ENCODE data around the gene OR2T5. TPM values are rescaled to one million over a fixed set of nuclear protein-coding genes. Genes with fewer than 3 reads are reported as not detected.
A peak's percentile ranks its signal among the peaks of the same experiment; 100 is the strongest.
"Not testable (repeated sequence)": the region's sequence is repeated elsewhere in the genome, so short reads cannot be mapped to it uniquely, and the experiment has no call there.

Gene OR2T5
- total RNA-seq, 1 donor from 2014 or later: not detected

DNA sequence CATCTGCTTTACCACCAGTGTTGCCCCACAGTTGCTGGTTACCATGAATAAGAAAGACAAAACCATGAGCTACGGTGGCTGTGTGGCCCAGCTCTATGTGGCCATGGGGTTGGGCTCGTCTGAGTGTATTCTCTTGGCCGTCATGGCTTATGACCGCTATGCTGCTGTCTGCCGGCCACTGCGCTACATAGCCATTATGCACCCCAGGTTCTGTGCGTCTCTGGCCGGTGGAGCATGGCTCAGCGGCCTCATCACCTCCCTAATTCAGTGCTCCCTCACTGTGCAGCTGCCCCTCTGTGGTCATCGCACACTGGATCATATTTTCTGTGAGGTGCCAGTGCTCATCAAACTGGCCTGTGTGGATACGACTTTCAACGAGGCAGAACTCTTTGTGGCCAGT, 33.5 kb downstream of the OR2T5 start:
- peaks cover 25% of the 10 kb centered on the region for H3K9me3 Mint-ChIP-seq (ENCODE audit: unreplicated experiment)
- H3K27ac Mint-ChIP-seq (ENCODE audit: unreplicated experiment): no peak overlapping the region
- TF ChIP-seq, protein P1, sequence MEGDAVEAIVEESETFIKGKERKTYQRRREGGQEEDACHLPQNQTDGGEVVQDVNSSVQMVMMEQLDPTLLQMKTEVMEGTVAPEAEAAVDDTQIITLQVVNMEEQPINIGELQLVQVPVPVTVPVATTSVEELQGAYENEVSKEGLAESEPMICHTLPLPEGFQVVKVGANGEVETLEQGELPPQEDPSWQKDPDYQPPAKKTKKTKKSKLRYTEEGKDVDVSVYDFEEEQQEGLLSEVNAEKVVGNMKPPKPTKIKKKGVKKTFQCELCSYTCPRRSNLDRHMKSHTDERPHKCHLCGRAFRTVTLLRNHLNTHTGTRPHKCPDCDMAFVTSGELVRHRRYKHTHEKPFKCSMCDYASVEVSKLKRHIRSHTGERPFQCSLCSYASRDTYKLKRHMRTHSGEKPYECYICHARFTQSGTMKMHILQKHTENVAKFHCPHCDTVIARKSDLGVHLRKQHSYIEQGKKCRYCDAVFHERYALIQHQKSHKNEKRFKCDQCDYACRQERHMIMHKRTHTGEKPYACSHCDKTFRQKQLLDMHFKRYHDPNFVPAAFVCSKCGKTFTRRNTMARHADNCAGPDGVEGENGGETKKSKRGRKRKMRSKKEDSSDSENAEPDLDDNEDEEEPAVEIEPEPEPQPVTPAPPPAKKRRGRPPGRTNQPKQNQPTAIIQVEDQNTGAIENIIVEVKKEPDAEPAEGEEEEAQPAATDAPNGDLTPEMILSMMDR (IDR thresholded peaks at IDR 0.05): no peak
- DNase-seq (ENCODE audit: extremely low spot score, unreplicated experiment): peak; percentile 70
- H3K4me3 Mint-ChIP-seq (ENCODE audit: unreplicated experiment): no peak overlapping the region
- no peaks in the 10 kb centered on the region for H3K36me3 Mint-ChIP-seq (ENCODE audit: unreplicated experiment)
- H3K4me1 Mint-ChIP-seq (ENCODE audit: unreplicated experiment): no peaks in the 10 kb centered on the region
- no peaks in the 10 kb centered on the region for H3K27me3 Mint-ChIP-seq (ENCODE audit: unreplicated experiment)

DNA sequence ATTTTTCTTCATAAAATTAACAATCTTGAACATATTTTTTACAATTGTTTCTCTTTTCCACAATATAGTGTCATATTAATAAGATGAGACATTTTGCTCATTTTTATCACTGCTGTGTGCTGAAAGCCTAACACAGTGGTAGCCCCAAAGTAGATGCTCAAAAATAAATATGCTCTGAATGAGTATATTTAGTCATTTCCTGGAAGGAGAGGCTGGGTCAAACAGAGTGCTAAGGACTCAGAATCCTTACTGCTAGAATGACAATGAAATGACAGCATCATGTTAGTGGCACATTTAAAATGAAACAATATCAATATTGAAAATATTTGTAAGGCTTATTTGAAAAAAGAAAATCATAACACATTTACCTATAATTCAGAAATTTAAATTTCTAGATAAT, 49.1 kb downstream of the OR2T5 start:
- H3K27me3 Mint-ChIP-seq (ENCODE audit: unreplicated experiment); H3K4me1 Mint-ChIP-seq (ENCODE audit: unreplicated experiment); H3K4me3 Mint-ChIP-seq (ENCODE audit: unreplicated experiment); DNase-seq (ENCODE audit: extremely low spot score, unreplicated experiment); H3K36me3 Mint-ChIP-seq (ENCODE audit: unreplicated experiment); H3K9me3 Mint-ChIP-seq (ENCODE audit: unreplicated experiment); H3K27ac Mint-ChIP-seq (ENCODE audit: unreplicated experiment): not testable (repeated sequence)

Other genes starting within 250 kb of the OR2T5 start
- gene OR2T33, start 210.6 kb upstream of the OR2T5 start, total RNA-seq: not detected in 2 replicates
- not detected in 2 replicates for gene OR2T12, start 185.2 kb upstream of the OR2T5 start, total RNA-seq
- not detected in 2 replicates for gene OR2M7, start 164.0 kb upstream of the OR2T5 start, total RNA-seq
- not detected in 2 replicates for gene OR14C36, start 139.8 kb upstream of the OR2T5 start, total RNA-seq
- gene OR2T4, start 126.9 kb upstream of the OR2T5 start, total RNA-seq: not detected in 2 replicates
- gene OR2T6, start 112.8 kb upstream of the OR2T5 start, total RNA-seq: not detected in 2 replicates
- not detected in 2 replicates for gene OR2T1, start 85.5 kb upstream of the OR2T5 start, total RNA-seq
- gene OR2T2, start 43.0 kb upstream of the OR2T5 start, total RNA-seq: not detected in 2 replicates
- not detected in 2 replicates for gene OR2T3, start 15.2 kb upstream of the OR2T5 start, total RNA-seq
- not detected in 2 replicates for gene OR2G6, start 19.5 kb downstream of the OR2T5 start, total RNA-seq
- not detected in 2 replicates for gene OR2T29, start 74.2 kb downstream of the OR2T5 start, total RNA-seq
- not detected in 2 replicates for gene OR2T34, start 86.2 kb downstream of the OR2T5 start, total RNA-seq
- gene OR2T10, start 109.1 kb downstream of the OR2T5 start, total RNA-seq: not detected in 2 replicates
- gene OR2T11, start 146.5 kb downstream of the OR2T5 start, total RNA-seq: not detected in 2 replicates
- not detected in 2 replicates for gene OR2T35, start 156.7 kb downstream of the OR2T5 start, total RNA-seq
- gene OR2T27, start 166.9 kb downstream of the OR2T5 start, total RNA-seq: not detected in 2 replicates
- not detected in 2 replicates for gene OR14I1, start 214.2 kb downstream of the OR2T5 start, total RNA-seq